GM21360 (cell line): ENCODE measurements around the gene SET.

ENCODE experiments used
- ATAC-seq: cut with Tn5 transposase; IDR thresholded peaks from one replicate; pipeline ENCODE4 v1.9.1; 2021; ENCODE audit warnings: mild to moderate bottlenecking, moderate library complexity; ENCODE audit not compliant: unreplicated experiment

The SET gene

DNA sequence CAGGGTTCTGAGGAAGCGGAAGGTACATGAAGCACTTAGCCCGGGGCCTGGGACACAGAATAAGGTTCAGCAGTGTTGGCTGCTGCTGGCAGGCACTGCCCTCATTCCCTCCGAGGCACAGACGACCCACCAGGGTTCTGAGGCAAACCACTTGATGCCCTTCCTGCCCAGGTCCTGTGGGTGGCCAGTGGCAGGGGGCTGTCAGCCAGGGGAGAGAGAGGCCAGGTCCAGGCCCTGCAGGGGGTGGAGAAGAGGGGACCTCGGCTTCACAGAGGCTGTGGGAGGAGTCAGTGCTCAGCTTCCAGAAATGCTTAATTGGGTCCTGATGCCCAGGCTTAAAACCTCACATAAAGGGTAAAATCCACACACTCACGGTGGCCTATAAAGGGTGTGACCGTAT, 39.3 kb downstream of the SET start:
- no peak for ATAC-seq

DNA sequence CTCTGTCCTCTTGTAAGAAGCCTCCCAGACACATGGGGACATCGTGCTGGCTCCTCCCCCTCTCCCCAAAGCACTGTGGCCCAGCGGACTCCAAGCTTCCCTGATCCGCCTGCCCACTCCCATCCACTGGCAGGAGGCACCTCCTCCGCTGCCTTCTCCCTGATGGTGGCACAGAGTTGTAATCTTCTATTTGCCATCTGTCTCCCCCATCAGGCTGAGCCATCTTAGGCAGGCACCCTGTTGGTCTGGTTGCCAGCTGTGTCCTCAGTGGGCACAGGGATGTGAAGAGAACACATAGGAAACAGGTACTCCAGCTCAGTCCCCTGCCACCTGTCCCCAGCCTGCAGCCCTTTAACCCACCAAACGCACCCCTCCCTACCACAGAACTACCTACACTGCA, 40.3 kb downstream of the SET start:
- no peak for ATAC-seq

DNA sequence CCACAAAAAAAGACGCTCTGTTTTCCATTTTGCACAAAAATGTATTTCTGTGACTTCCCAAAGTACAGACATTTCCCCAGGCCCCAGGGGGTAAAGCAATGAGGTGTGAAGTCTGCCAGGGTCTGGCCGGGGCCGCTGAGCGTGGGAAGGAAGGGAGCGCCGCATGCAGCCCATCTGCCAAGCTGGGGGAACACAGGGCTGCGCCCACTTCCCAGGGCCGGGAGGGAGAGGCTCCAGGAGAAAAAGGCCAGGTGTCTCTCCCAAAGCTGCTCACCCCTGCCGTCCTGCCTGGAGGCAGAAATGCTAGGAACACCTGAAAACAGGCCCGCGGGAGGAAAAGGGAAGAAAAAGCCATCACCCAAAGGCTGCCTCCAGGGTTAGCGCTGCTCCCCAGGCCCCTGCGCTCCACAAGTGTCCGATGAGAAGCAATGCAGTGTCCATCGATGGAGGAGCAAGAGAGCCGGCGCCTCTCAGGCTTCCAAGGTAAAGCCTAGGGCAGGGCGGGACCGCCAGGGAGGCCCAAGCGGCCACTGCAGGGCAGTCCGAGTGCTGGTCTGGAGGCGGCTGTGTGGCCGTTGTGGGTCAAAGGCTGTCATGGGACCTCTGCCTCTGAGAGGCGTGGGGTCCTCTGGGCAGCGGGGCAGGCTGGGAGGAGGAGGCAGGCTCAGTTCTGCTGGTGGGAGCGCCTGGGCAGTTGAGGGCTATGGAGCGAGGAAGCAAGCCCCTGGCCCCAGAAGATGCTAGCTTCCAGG, 40.9 kb downstream of the SET start:
- no peak for ATAC-seq

DNA sequence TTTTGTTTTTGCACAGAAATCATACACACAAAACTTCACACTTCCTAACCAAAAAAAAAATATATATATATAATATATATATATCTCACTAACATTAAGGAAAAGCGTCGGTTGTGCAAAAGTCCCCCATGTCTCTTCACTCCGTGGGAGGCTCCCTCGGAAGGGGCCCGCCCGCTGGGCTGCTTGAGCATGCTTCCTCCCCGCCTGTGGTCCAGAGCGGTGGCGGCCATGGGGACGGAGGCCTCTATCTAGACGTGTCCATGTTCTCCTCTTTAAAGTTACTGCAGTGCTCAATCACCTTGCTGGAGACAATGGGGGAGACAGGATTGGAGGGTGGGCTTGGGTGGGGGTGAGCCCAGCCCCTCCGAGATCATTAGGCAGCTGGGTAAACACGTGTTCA, 42.1 kb downstream of the SET start:
- no peak for ATAC-seq

DNA sequence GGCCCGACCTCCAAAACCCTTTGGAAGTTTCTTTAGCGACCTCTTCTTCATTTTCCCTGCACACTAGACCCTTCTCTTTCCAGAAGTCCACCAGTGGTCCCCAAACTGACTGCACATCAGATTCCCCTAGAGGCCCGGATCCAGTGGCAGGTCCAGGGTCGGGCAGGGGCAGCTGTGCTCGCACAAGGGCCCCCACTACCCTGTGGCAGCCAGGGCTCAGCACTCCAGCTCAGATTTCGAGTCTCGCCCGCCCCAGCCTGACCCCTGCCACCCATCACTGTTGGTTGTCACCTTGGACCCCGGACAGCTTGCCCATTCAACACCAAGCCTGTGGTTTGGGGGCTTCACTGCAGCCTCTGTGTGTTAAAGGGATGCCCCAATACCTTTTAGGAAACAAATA, 42.7 kb downstream of the SET start:
- ATAC-seq = no peak

DNA sequence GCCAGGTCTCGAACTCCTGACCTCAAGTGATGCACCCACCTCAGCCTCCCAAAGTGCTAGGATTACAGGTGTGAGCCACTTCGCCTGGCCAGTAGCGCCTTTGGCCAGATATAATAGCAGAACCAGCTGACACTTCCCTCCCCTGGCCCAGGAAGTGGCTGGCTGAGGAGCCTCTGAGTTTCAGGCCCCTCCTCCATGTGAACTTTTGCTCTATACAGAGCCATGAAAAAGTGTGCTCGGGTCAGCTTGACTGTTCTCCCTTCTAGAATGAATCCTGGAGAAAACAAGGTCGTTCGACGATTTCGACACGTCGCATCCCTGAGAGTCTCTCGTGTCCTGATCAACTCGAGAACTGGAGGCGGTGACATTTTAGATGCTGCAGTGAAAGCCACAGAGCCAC, 43.6 kb downstream of the SET start:
- no peak for ATAC-seq

DNA sequence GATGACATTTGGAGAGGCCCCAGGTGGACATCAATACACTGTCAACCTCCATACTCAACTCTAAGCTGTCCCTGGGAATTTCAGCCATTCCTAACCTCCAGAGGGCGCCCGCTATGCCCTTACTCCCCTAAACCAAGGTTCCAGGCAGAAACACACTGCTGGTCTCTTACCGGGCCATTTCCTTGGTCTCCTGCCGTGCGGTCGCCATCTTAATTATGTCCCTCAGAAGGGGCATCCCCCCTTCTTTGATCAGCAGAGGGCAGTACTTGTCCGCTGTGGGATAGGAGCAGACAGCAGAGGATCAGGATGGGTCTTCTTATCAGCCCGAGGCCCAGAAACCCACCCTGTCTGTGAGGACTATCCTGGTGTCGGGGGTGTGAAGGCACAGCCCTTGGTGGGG, 44.2 kb downstream of the SET start:
- ATAC-seq = no peak

DNA sequence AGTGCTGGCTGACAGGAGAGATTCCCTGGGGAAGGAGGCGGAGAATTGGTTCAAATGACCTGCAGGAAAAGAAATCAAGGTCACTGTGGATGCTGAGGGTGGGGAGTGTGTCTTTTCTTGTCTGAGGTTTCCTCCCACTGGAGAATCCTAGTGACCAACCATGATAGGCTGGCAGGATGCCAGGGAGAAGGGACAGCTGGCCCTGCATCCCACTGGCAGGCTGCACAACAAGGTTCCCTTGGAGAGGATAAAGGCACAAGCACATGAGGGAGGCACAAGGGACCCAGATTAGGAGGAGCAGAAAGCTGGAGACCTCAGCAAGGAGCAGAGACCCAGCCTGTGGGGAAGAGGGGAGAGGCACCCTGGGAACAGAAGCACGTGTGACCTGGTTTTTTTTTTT, 46.4 kb downstream of the SET start:
- no peak for ATAC-seq

DNA sequence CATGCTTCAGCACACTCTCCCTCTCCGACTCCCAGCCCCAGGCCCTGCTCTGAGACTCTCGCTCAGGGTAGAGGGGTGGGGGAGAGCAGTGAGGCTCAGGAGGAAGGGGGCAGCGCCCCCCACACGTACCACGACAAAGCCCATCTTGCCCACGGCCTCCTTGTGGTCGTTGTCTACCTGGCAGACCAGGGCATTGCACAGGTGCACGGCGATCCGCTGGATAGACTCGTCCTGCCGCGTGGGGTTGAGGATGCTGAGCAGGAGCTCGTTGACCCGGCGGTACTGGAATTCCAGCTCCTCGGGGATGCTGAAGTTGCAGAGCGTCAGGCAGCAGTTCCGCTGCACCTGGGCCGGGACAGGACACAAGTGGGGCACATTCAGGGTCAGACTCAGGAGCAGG, 53.4 kb downstream of the SET start:
- ATAC-seq = no peak

DNA sequence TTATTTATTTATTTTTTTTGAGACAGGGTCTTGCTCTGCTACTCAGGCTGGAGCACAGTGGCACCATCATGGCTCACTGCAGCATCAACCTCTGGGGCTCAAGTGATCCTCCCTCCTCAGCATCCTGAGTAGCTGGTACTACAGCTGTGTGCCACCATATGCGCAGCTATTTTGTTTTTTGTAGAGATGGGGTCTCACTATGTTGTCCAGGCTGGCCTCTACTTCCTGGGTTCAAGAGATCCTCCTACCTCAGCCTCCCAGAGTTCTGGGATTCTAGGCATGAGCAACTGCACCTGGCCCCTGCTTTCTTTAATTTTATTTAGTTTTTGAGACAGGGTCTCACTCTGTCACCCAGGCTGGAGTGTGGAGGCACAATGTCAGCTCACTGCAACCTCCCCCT, 54.4 kb downstream of the SET start:
- no peak for ATAC-seq
